HepG2 (cell line): Measurements from ENCODE around the gene TCFL5. TPM values are rescaled to one million over a fixed set of nuclear protein-coding genes. Genes with fewer than 3 reads are reported as not detected.

Experiments used
- ATAC-seq: fragments of 200-7000 bp; cut with Tn5 transposase; 3 replicates; pipeline ENCODE4 v1.9.1; 2020; ENCODE audit warnings: mild to moderate bottlenecking, moderate library complexity
- BruUV-seq: library from RNA; stranded (reverse); fragments of 400-500 nt; replicated peaks from 2 replicates; lab custom pipeline; 2021; lab: Mats Ljungman, UMichigan
- CTCF ChIA-PET: fragments of 300-600 bp; formaldehyde crosslinking; extraction: SDS; loops from one replicate; lab custom pipeline; 2021; ENCODE audit warnings: low total read pairs, inconsistent platforms, low intra/inter-chr PET ratio; lab: Yijun Ruan, JAX
- POLR2A ChIA-PET: fragments of 350-600 bp; sonication (Branson Sonifier 250); formaldehyde crosslinking; loops from one replicate; lab custom pipeline; 2020; ENCODE audit warnings: antibody characterized with exemption, inconsistent platforms; lab: Yijun Ruan, JAX
- DNase-seq: peaks from one replicate; pipeline ENCODE4 v3.0.0-alpha.2; 2015; ENCODE audit warnings: low spot score
- FAIRE-seq: peaks from 3 replicates; lab custom pipeline; 2011; peaks lifted over from hg19 to GRCh38; lab: Jason Lieb, UNC
- H2AFZ ChIP-seq: one replicate; pipeline ENCODE4 v1.6.1; 2011; ENCODE audit warnings: low read length, inconsistent platforms
- H3K27ac ChIP-seq: fragments of 300-600 bp; 3 replicates; pipeline ENCODE4 v1.8.0; 2011; ENCODE audit warnings: mixed run types, mild to moderate bottlenecking, mixed read lengths, low read length, inconsistent platforms; ENCODE audit not compliant: insufficient read depth; ENCODE audit errors: extremely low read length
- H3K27me3 ChIP-seq, 2 experiments: fragments of 200-600 bp in 1 of 2; 2 replicates in 1 of 2; 3 replicates in 1 of 2; pipeline versions ENCODE4 v1.6.0 to v1.8.0; 2011; ENCODE audit warnings: low read length in 2 of 2, mild to moderate bottlenecking in 2 of 2, moderate library complexity in 2 of 2, inconsistent platforms in 1 of 2; ENCODE audit not compliant: insufficient read depth in 2 of 2, control insufficient read depth in 1 of 2
- H3K36me3 ChIP-seq, 2 experiments: fragments of 200-600 bp in 1 of 2; replicated peaks in 1 of 2; 2 replicates in 1 of 2; 3 replicates in 1 of 2; pipeline versions ENCODE4 v1.5.1 to v1.8.0; 2011; ENCODE audit warnings: low read length in 2 of 2, inconsistent platforms in 1 of 2; ENCODE audit not compliant: insufficient read depth in 2 of 2, control insufficient read depth in 1 of 2
- H3K4me1 ChIP-seq: 2 replicates; pipeline ENCODE4 v1.5.1; 2012; ENCODE audit warnings: low read length, inconsistent platforms; ENCODE audit not compliant: insufficient read depth
- H3K4me2 ChIP-seq: 2 replicates; pipeline ENCODE4 v1.6.0; 2011; ENCODE audit warnings: low read depth, low read length, inconsistent platforms
- H3K4me3 ChIP-seq, 3 experiments: fragments of 200-600 bp in 1 of 3; sonication (generic), shearing (Covaris generic) in 1 of 3; replicated peaks in 1 of 3; 2 replicates each; pipeline ENCODE4 v1.5.1; 2011 to 2016; ENCODE audit warnings: low read length in 3 of 3, inconsistent platforms in 2 of 3, low read depth in 2 of 3, mild to moderate bottlenecking in 2 of 3, control low read depth in 1 of 3, mixed read lengths in 1 of 3; ENCODE audit not compliant: insufficient read depth in 1 of 3
- H3K79me2 ChIP-seq: one replicate; pipeline ENCODE4 v1.6.1; 2011; ENCODE audit warnings: low read length, inconsistent platforms; ENCODE audit not compliant: insufficient read depth
- H3K9ac ChIP-seq: 2 replicates; pipeline ENCODE4 v1.6.0; 2011; ENCODE audit warnings: mild to moderate bottlenecking, low read depth, low read length, inconsistent platforms; ENCODE audit not compliant: insufficient read depth
- H3K9me3 ChIP-seq: 2 replicates; pipeline ENCODE4 v1.5.1; 2012; ENCODE audit warnings: mild to moderate bottlenecking, low read length
- H4K20me1 ChIP-seq: 2 replicates; pipeline ENCODE4 v1.6.0; 2011; ENCODE audit warnings: inconsistent platforms, mild to moderate bottlenecking, low read length, moderate library complexity; ENCODE audit not compliant: insufficient read depth
- BCL6 ChIP-seq: IDR thresholded peaks from 2 replicates; pipeline ENCODE4 v1.6.1; 2016; ENCODE audit warnings: missing genetic modification reagents, missing compliant biosample characterization
- FOXA3 ChIP-seq: IDR thresholded peaks from 2 replicates; pipeline ENCODE4 v1.6.1; 2016; ENCODE audit warnings: missing genetic modification reagents, missing compliant biosample characterization
- GATAD2A ChIP-seq: IDR thresholded peaks from 2 replicates; pipeline ENCODE4 v1.6.1; 2016
- NCOR1 ChIP-seq: fragments of 200-600 bp; sonication (generic); IDR thresholded peaks from 2 replicates; pipeline ENCODE4 v1.7.0; 2017; ENCODE audit warnings: antibody characterized with exemption, low read length, borderline replicate concordance
- NR2F6 ChIP-seq, 2 experiments: IDR thresholded peaks; 2 replicates each; pipeline ENCODE4 v1.6.1; 2016; ENCODE audit warnings: antibody characterized with exemption in 1 of 2, mild to moderate bottlenecking in 1 of 2
- PHF8 ChIP-seq: sonication (generic); formaldehyde crosslinking; IDR thresholded peaks from 2 replicates; pipeline ENCODE4 v1.5.0; 2020; ENCODE audit warnings: missing genetic modification reagents
- POLR2G ChIP-seq: fragments of 200-400 bp; formaldehyde crosslinking; IDR thresholded peaks from 2 replicates; pipeline ENCODE4 v1.6.1; 2018; ENCODE audit warnings: mild to moderate bottlenecking, low read depth, low read length, moderate library complexity
- PTBP1 ChIP-seq: fragments of 200-400 bp; formaldehyde crosslinking; IDR thresholded peaks from 2 replicates; pipeline ENCODE4 v1.6.1; 2018; ENCODE audit warnings: low read length, low read depth; ENCODE audit not compliant: poor library complexity, severe bottlenecking
- RXRB ChIP-seq: IDR thresholded peaks from 2 replicates; pipeline ENCODE4 v1.6.1; 2016; ENCODE audit warnings: borderline replicate concordance, missing genetic modification reagents, missing compliant biosample characterization
- SOX5 ChIP-seq: IDR thresholded peaks from 2 replicates; pipeline ENCODE4 v1.6.1; 2016; ENCODE audit warnings: borderline replicate concordance
- TGIF2 ChIP-seq: IDR thresholded peaks from 2 replicates; pipeline ENCODE4 v1.6.1; 2016; ENCODE audit warnings: control low read depth, missing compliant biosample characterization
- ZFX ChIP-seq: sonication (generic); formaldehyde crosslinking; IDR thresholded peaks from 2 replicates; pipeline ENCODE4 v1.4.0; 2020; ENCODE audit warnings: mild to moderate bottlenecking, low read depth, missing genetic modification reagents, moderate library complexity
- ZFY ChIP-seq: sonication (generic); formaldehyde crosslinking; IDR thresholded peaks from 2 replicates; pipeline ENCODE4 v1.4.0; 2020; ENCODE audit warnings: missing genetic modification reagents
- ZNF629 ChIP-seq: sonication (generic); formaldehyde crosslinking; conservative IDR thresholded peaks from 2 replicates; pipeline ENCODE4 v1.5.0; 2020; ENCODE audit warnings: missing genetic modification reagents
- WGBS: methylation state at CpG from one replicate; pipeline ENCODE4 v1.1.6; 2017; ENCODE audit warnings: low lambda C conversion rate; 5-methylcytosine and 5-hydroxymethylcytosine counted together
- in situ Hi-C: cut with HindIII; loops from 2 replicates; pipeline ENCODE4 v1.10.0; 2017; ENCODE audit warnings: low pct_unique_long_range_greater_than_20kb; ENCODE audit not compliant: extremely low pct_ligation_motif_present
- intact Hi-C: fragments of 100-400 bp; cut with micrococcal nuclease; formaldehyde crosslinking; loops from one replicate; pipeline ENCODE4 v1.10.0; 2022; ENCODE audit not compliant: unreplicated experiment
- polyA plus RNA-seq, 8 experiments: library from polyadenylated mRNA; depleted of rRNA in 3 of 8; stranded (reverse) in 7 of 8; unstranded in 1 of 8; fragments of >200 nt; fragmentation: Illumina TruSeq in 4 of 8; extraction: Trizol in 4 of 8; gene quantifications; 2 replicates each; pipeline versions ENCODE4 v1.2.1 to v1.2.3, GENCODE V29; 2011 to 2016; ENCODE audit warnings: low read depth in 4 of 8, missing spikeins in 1 of 8, mixed read lengths in 1 of 8; ENCODE audit not compliant: insufficient read depth in 1 of 8
- total RNA-seq, 5 experiments: library from RNA; depleted of rRNA; stranded (reverse); fragments of >200 nt; fragmentation: Illumina TruSeq; extraction: Trizol; gene quantifications; 2 replicates each; pipeline ENCODE4 v1.2.3, GENCODE V29; 2016; ENCODE audit warnings: low read depth in 1 of 5
- TF ChIP-seq, protein P1 (sequence below): sonication (generic); formaldehyde crosslinking; IDR thresholded peaks from 2 replicates; pipeline ENCODE4 v1.8.0; 2022; ENCODE audit warnings: missing genetic modification reagents, mild to moderate bottlenecking, moderate library complexity, borderline replicate concordance
- TF ChIP-seq, protein P2 (sequence below): sonication (generic); formaldehyde crosslinking; IDR thresholded peaks from 2 replicates; pipeline ENCODE4 v1.4.0; 2020; ENCODE audit warnings: mild to moderate bottlenecking, missing genetic modification reagents
- TF ChIP-seq, protein P3 (sequence below): sonication (generic); formaldehyde crosslinking; IDR thresholded peaks from 2 replicates; pipeline ENCODE4 v1.4.0; 2020; ENCODE audit warnings: missing genetic modification reagents

TCFL5 gene
- total and polyA plus RNA-seq, 2 of the 13 experiments (the other 11 are each of a cell fraction or from before 2014, with no cell fraction given), result 14.8 to 20.0 TPM

DNA sequence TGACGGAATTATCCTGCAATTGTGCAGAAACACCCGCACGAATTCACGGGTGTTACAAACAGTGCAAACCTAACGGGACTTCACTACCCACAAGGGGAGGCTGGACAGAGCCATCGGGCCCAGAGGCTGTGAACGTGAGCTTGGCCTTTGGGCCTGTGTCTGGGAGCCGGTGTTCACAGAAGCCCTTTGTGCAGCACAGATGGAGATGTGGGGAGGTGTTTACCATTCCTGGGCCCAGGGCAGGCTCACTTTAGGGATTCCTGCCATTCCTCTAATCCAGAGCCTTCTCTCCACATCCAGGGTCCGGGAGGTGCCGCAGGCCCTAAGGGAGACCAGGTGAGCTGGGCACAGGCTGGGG is 29.8 kb downstream of the TCFL5 start:
- ATAC-seq (peak; percentile 53), FAIRE-seq (peak; percentile 83), DNase-seq (peak; percentile 65)
- intact Hi-C loops (no loop called here), in situ Hi-C loops (no loop called here)
- Histone ChIP-seq H3K4me1 (peaks cover 23% of the 10 kb centered on the region), H3K9me3 (no peaks in the 10 kb centered on the region), H3K9ac (no peak overlapping the region), H3K27me3 (no peaks in the 10 kb centered on the region), H3K79me2 (no peaks in the 10 kb centered on the region), H3K4me2 (peak overlapping the region; percentile 0; the same call in 1 of the 2 replicates), H2AFZ (no peak overlapping the region), H4K20me1 (no peaks in the 10 kb centered on the region), H3K27ac (no peak overlapping the region), H3K36me3 (peaks cover 14 to 16% of the 10 kb centered on the region in 2 experiments; a peak in 4 of 5 replicates), H3K4me3 (no peak overlapping the region)
- CTCF ChIA-PET, result no interaction called here
- WGBS, result 44% methylated on average over 10 of the region's 10 CpGs
- POLR2A ChIA-PET, result interaction anchor here (1.0 to 3.2 kb wide), 5 partner anchors 9 to 122 kb away, joined by 3 to 22 read pairs (median 4); partner anchors contain the start of gene TCFL5
- BruUV-seq, result TSS peak; percentile 28
- TF ChIP-seq PTBP1 (no peak), GATAD2A (CRISPR knock-in tag) (no peak), ZFY (peak; percentile 22; the same call in 1 of the 2 replicates), FOXA3 (CRISPR knock-in tag) (0 out of 2 replicates have a peak, but pooled peaks have one; percentile 12), POLR2G (peak; percentile 47; the same call in 1 of the 2 replicates), PHF8 (CRISPR knock-in tag) (0 out of 2 replicates have a peak, but pooled peaks have one; percentile 18), TGIF2 (CRISPR knock-in tag) (peak; percentile 18; the same call in 1 of the 2 replicates), NR2F6 (IDR thresholded peaks at IDR 0.05) (no peak), NR2F6 (CRISPR knock-in tag; IDR thresholded peaks at IDR 0.05) (peak; percentile 24; the same call in 1 of the 2 replicates), ZFX (CRISPR knock-in tag) (peak; percentile 46; the same call in 1 of the 2 replicates), RXRB (CRISPR knock-in tag) (peak; percentile 10; the same call in 1 of the 2 replicates), NCOR1 (peak; percentile 46; the same call in 1 of the 2 replicates), BCL6 (peak; percentile 60; the same call in 1 of the 2 replicates), ZNF629 (CRISPR knock-in tag) (no peak), SOX5 (CRISPR knock-in tag) (peak; percentile 42; the same call in 1 of the 2 replicates)
- TF ChIP-seq, protein P1, sequence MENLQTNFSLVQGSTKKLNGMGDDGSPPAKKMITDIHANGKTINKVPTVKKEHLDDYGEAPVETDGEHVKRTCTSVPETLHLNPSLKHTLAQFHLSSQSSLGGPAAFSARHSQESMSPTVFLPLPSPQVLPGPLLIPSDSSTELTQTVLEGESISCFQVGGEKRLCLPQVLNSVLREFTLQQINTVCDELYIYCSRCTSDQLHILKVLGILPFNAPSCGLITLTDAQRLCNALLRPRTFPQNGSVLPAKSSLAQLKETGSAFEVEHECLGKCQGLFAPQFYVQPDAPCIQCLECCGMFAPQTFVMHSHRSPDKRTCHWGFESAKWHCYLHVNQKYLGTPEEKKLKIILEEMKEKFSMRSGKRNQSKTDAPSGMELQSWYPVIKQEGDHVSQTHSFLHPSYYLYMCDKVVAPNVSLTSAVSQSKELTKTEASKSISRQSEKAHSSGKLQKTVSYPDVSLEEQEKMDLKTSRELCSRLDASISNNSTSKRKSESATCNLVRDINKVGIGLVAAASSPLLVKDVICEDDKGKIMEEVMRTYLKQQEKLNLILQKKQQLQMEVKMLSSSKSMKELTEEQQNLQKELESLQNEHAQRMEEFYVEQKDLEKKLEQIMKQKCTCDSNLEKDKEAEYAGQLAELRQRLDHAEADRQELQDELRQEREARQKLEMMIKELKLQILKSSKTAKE (CRISPR knock-in tag), result peak; percentile 45; the same call in 1 of the 2 replicates
- TF ChIP-seq, protein P2, sequence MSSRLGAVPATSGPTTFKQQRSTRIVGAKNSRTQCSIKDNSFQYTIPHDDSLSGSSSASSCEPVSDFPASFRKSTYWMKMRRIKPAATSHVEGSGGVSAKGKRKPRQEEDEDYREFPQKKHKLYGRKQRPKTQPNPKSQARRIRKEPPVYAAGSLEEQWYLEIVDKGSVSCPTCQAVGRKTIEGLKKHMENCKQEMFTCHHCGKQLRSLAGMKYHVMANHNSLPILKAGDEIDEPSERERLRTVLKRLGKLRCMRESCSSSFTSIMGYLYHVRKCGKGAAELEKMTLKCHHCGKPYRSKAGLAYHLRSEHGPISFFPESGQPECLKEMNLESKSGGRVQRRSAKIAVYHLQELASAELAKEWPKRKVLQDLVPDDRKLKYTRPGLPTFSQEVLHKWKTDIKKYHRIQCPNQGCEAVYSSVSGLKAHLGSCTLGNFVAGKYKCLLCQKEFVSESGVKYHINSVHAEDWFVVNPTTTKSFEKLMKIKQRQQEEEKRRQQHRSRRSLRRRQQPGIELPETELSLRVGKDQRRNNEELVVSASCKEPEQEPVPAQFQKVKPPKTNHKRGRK, result no peak
- TF ChIP-seq, protein P3, sequence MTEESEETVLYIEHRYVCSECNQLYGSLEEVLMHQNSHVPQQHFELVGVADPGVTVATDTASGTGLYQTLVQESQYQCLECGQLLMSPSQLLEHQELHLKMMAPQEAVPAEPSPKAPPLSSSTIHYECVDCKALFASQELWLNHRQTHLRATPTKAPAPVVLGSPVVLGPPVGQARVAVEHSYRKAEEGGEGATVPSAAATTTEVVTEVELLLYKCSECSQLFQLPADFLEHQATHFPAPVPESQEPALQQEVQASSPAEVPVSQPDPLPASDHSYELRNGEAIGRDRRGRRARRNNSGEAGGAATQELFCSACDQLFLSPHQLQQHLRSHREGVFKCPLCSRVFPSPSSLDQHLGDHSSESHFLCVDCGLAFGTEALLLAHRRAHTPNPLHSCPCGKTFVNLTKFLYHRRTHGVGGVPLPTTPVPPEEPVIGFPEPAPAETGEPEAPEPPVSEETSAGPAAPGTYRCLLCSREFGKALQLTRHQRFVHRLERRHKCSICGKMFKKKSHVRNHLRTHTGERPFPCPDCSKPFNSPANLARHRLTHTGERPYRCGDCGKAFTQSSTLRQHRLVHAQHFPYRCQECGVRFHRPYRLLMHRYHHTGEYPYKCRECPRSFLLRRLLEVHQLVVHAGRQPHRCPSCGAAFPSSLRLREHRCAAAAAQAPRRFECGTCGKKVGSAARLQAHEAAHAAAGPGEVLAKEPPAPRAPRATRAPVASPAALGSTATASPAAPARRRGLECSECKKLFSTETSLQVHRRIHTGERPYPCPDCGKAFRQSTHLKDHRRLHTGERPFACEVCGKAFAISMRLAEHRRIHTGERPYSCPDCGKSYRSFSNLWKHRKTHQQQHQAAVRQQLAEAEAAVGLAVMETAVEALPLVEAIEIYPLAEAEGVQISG (CRISPR knock-in tag), result peak; percentile 14; the same call in 1 of the 2 replicates
